HG03159 (cell line): ENCODE results near the gene MOB2.

Experiments used
- ATAC-seq: cut with Tn5 transposase; IDR thresholded peaks from one replicate; pipeline ENCODE4 v1.9.1; 2021; ENCODE audit warnings: mild to moderate bottlenecking, moderate library complexity; ENCODE audit not compliant: unreplicated experiment

Gene MOB2

GRCh38 chr11:1487851-1488574 is 1.4 kb upstream of the MOB2 start:
- no peak for ATAC-seq

GRCh38 chr11:1487091-1487850 is 692 bp upstream of the MOB2 start:
- ATAC-seq, result no peak

DNA sequence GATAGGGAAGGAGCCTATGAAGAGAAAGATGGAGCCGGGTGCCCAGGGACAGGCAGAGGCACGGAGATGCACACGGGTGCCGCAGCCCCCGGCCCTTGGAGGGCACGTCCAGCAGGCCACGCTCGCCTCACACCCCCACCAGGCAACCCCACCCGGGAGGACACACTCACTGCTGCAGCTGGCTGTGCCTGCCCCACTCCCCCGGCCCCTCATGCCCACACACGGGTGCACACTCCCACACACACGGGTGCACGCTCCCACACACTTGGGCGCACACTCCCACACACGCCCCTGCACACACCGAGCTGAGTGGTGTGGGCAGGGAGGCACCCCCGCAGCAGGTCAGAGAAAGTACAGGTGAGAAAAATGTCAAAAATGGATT is 1.1 kb downstream of the MOB2 start:
- ATAC-seq, result no peak

- ATAC-seq, result no peak
These were observed 1.7 kb downstream of the MOB2 start for GRCh38 chr11:1484695-1485503.

DNA sequence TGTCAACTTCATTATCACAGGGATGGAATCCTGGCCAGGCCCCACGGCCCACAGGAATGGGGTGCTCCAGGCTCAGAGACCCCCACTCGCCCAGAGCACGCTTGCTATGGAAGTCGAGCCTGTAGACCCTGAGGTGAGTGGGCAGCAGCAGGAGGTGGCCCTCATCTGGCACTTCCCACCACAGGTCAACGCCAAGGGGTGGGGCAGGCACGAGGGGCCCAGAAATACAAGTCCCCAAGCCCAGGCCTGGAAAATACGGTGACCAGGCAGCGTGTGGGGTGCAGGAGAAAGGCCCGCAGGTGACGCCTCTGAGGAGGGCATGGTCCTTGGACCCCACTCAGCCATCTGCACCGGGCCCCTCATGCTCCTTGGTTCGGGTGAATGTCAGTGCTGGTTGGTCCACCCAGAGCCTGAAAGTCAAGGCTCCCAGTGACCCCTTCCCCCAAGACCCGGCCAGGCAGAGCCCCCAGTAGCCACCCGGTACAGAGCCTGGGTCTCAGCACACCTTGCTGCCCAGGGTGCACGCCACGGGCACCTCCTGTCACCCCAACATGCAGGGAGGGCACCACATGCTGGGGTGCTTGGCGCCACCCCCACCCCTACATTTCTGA is 2.4 kb downstream of the MOB2 start:
- no peak for ATAC-seq

DNA sequence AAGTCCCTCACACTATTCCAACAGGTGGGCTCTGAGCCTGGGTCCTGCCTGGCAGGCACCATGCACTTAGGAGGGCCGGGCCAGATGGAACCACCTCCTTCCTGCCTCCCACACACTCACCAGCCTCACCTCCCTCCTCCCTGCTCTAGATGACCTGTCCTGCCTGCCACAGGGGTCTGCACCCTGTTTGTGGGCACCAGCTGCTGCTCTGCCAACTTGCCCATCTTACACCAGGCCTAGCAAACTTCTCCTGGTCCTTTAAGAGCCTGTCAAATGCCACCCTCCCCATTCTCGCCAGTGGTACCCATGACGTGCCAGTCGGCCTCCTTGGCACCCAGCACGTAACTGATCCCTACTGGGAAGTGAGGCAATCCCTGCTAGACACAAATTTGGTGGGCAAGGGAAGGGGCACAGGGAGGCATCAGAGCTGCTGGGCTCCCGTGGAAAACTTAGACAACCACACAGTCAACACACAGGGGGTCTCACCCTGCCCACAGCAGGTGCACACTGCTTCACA is 3.1 kb downstream of the MOB2 start:
- no peak for ATAC-seq

GRCh38 chr11:1482581-1483444 is 3.8 kb downstream of the MOB2 start:
- ATAC-seq, result no peak

DNA sequence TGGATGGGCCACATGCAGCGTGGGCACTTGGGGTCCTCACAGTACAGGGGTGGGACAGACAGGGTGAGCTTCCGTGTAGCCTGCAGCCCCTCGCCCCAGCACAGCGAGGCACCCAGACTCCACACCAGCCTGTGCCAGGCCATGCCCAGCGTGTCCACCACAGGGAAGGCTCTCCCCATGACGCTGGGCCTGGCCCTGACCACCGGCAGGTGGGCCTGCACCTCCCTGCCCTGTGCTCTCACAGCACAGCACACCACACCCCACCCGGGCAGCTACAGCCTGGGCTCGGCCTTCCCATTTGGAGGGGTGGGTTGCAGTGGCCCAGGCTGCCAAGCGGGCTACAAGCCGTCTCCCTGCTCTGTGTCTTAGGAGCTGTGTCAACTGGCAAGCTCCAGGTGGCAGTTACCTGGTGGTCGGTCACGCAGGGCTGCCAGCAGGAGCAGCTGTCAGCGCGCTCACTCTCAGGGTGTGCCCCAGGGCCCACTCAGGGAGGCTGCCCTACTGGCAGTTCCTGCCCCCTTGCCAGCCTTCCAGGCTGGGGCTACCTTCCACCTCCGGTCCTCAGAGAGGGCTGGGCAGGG is 4.6 kb downstream of the MOB2 start:
- ATAC-seq, result no peak

- no peak for ATAC-seq
These were observed 5.1 kb downstream of the MOB2 start for GRCh38 chr11:1481483-1481825.

DNA sequence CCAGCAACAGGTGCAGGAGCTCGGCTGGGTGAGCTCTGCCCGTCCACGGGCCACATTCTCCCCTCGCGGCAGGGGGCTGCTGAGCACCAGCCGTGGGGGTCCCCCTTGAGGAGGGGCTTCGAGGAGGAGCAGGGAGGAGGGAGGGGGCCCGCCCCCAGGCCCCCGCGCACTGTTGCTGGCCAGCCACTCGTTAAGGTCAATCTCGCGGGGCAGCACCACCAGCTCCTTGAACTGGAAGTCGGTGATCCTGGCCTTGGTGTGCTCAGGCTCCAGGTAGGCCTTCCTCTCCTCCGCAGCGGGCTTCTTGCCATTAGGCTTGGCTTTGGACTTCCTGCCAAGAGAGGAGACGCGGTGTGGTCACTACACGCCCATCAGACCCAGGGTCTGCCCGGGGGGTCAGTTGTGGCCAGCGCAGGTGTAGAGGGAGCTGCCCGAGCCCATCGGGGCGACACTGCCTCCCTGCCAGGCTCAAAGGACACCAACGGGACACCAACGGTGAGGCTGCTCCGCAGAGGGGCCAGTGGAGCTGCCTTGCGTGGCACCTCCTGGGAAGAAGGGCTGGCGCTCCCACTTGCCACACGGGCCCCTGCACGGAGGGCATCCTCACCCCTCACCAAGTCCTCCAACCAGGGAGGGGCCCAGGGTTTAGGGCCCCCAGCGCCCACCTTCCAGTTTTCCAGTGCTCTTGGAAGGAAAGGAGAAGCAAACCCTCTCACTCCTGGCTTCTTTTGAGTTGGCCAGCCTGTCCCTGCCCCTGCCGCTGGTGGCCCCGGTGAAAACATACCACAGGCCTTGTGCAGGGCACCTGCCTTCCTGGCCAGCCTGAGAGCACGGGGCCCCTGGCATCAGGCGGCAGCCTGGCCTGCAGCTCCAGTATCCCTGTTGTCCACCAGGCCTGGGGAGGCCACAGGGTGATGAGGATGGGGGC is 5.8 kb downstream of the MOB2 start:
- ATAC-seq, result no peak

GRCh38 chr11:1480191-1480554 is 6.4 kb downstream of the MOB2 start:
- no peak for ATAC-seq

DNA sequence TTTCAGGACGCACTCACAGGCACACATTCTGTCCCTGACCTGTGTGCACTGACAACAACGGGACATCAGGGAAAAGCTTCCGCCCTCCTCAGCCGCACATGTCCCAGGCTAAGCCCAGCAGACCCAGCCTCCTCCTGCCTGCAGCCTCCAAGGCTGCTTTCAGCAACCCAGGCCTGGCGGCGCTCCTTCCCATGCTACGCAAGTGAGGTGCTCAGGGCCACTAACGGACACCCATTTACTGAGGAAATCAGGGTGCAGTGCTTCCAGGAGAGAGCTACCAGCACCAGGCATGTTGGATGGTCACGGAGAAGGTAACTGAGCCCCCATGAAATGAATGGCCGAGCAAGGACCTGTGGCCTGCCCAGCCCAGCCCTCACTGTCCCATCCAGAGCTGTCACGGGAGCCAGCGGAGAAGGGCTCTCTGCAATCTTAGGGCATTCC is 6.9 kb downstream of the MOB2 start:
- no peak for ATAC-seq

GRCh38 chr11:1479006-1479677 is 7.4 kb downstream of the MOB2 start:
- ATAC-seq, result no peak

GRCh38 chr11:1478544-1478943 is 8.0 kb downstream of the MOB2 start:
- ATAC-seq, result no peak

GRCh38 chr11:1478011-1478410 is 8.6 kb downstream of the MOB2 start:
- ATAC-seq, result no peak

- ATAC-seq, result no peak
These were observed 9.4 kb downstream of the MOB2 start for GRCh38 chr11:1476940-1477736.

GRCh38 chr11:1475841-1476240 is 10.7 kb downstream of the MOB2 start:
- ATAC-seq, result no peak
